ENCODE measurements around the gene NEK5. TPM values are rescaled to one million over a fixed set of nuclear protein-coding genes. Genes with fewer than 3 reads are reported as not detected.
A peak's percentile ranks its signal among the peaks of the same experiment; 100 is the strongest.

NEK5 gene
- total RNA-seq, 1 experiment from 2014 or later: 0.07 TPM

GRCh38 chr13:52127378-52127777 is 1.5 kb downstream of the NEK5 start:
- intact Hi-C loops (cut with micrococcal nuclease): loop anchor here (1.0 to 5.0 kb wide), 3 partner anchors 126 to 231 kb away; no protein-coding TSS in a partner anchor
- no peak overlapping the region for H3K9ac ChIP-seq (ENCODE audit: low read length)
- peak overlapping the region; percentile 89 for H3K4me2 ChIP-seq (ENCODE audit: low read length)
- peak overlapping the region; percentile 87; the same call in 1 of the 2 replicates for H3K4me3 ChIP-seq (ENCODE audit: low read length)
- peaks cover 8% of the 10 kb centered on the region; the same call in 1 of the 2 replicates for H3K4me1 ChIP-seq (ENCODE audit: insufficient read depth, low read length)
- ATAC-seq (peak; percentile 3; the same call in 1 of the 2 replicates), DNase-seq (no peak)
- H2AFZ ChIP-seq (ENCODE audit: low read length): peak overlapping the region; percentile 95
- H3K9me2 ChIP-seq (replicated peaks; ENCODE audit: low read length): no peaks in the 10 kb centered on the region
- no peaks in the 10 kb centered on the region for H3K27me3 ChIP-seq (ENCODE audit: low read length)
- BruUV-seq (replicated peaks): no TSS peak
- ChIA-PET CTCF (interaction anchor here (0.6 to 0.8 kb wide), 3 partner anchors 128 to 345 kb away, joined by 3 read pairs; no protein-coding TSS in a partner anchor), POLR2A (ENCODE audit: unreplicated experiment) (no interaction called here)
- no peaks in the 10 kb centered on the region for H3K9me3 ChIP-seq (ENCODE audit: low read length)
- H3K36me3 ChIP-seq (ENCODE audit: low read depth, low read length): no peaks in the 10 kb centered on the region
- H3F3A ChIP-seq (ENCODE audit: low read length, unreplicated experiment): no peaks in the 10 kb centered on the region
- H4K20me1 ChIP-seq (ENCODE audit: low read length): no peaks in the 10 kb centered on the region
- H3K27ac ChIP-seq (ENCODE audit: low read length): no peak overlapping the region
- H3K79me2 ChIP-seq (ENCODE audit: low read length): no peaks in the 10 kb centered on the region
- no peak for TF ChIP-seq CTCF (conservative IDR thresholded peaks at IDR 0.05; ENCODE audit: low read depth, low read length)
- no peak for TF ChIP-seq EZH2phosphoT487 (IDR thresholded peaks at IDR 0.05; ENCODE audit: borderline replicate concordance, low read length)
- TF ChIP-seq EZH2 (IDR thresholded peaks at IDR 0.05; ENCODE audit: low read length, unreplicated experiment): no peak

- ChIA-PET POLR2A (ENCODE audit: unreplicated experiment) (no interaction called here), CTCF (no interaction called here)
- Histone ChIP-seq H3K9ac (ENCODE audit: low read length) (no peak overlapping the region), H3F3A (ENCODE audit: low read length, unreplicated experiment) (no peaks in the 10 kb centered on the region), H3K9me3 (ENCODE audit: low read length) (no peaks in the 10 kb centered on the region), H4K20me1 (ENCODE audit: low read length) (no peaks in the 10 kb centered on the region), H3K4me1 (ENCODE audit: insufficient read depth, low read length) (peaks cover 5% of the 10 kb centered on the region; the same call in 1 of the 2 replicates), H3K9me2 (replicated peaks; ENCODE audit: low read length) (no peaks in the 10 kb centered on the region), H3K27me3 (ENCODE audit: low read length) (no peaks in the 10 kb centered on the region), H3K4me2 (ENCODE audit: low read length) (no peak overlapping the region), H2AFZ (ENCODE audit: low read length) (no peak overlapping the region), H3K27ac (ENCODE audit: low read length) (no peak overlapping the region), H3K4me3 (ENCODE audit: low read length) (no peak overlapping the region), H3K36me3 (ENCODE audit: low read depth, low read length) (no peaks in the 10 kb centered on the region), H3K79me2 (ENCODE audit: low read length) (no peaks in the 10 kb centered on the region)
- TF ChIP-seq EZH2phosphoT487 (IDR thresholded peaks at IDR 0.05; ENCODE audit: borderline replicate concordance, low read length) (no peak), EZH2 (IDR thresholded peaks at IDR 0.05; ENCODE audit: low read length, unreplicated experiment) (no peak), CTCF (conservative IDR thresholded peaks at IDR 0.05; ENCODE audit: low read depth, low read length) (no peak)
- ATAC-seq (no peak), DNase-seq (no peak)
- intact Hi-C loops (cut with micrococcal nuclease): loop anchor here (5.0 kb wide), 1 partner anchor 213 kb away; no protein-coding TSS in a partner anchor
- BruUV-seq (replicated peaks): no TSS peak
These were observed 3.3 kb downstream of the NEK5 start for GRCh38 chr13:52125547-52125946.

- Histone ChIP-seq H3K9ac (ENCODE audit: low read length) (no peak overlapping the region), H3K9me3 (ENCODE audit: low read length) (no peaks in the 10 kb centered on the region), H4K20me1 (ENCODE audit: low read length) (no peaks in the 10 kb centered on the region), H3K27ac (ENCODE audit: low read length) (no peak overlapping the region), H3K79me2 (ENCODE audit: low read length) (no peaks in the 10 kb centered on the region), H3K36me3 (ENCODE audit: low read depth, low read length) (no peaks in the 10 kb centered on the region), H3K27me3 (ENCODE audit: low read length) (no peaks in the 10 kb centered on the region; the same call in 1 of the 2 replicates), H3K4me1 (ENCODE audit: insufficient read depth, low read length) (no peaks in the 10 kb centered on the region), H2AFZ (ENCODE audit: low read length) (no peak overlapping the region), H3K9me2 (replicated peaks; ENCODE audit: low read length) (no peaks in the 10 kb centered on the region), H3K4me3 (ENCODE audit: low read length) (no peak overlapping the region), H3F3A (ENCODE audit: low read length, unreplicated experiment) (no peaks in the 10 kb centered on the region), H3K4me2 (ENCODE audit: low read length) (no peak overlapping the region)
- BruUV-seq (replicated peaks): no TSS peak
- no peak for ATAC-seq
- ChIA-PET CTCF (no interaction called here), POLR2A (ENCODE audit: unreplicated experiment) (no interaction called here)
- TF ChIP-seq EZH2phosphoT487 (IDR thresholded peaks at IDR 0.05; ENCODE audit: borderline replicate concordance, low read length) (no peak), CTCF (conservative IDR thresholded peaks at IDR 0.05; ENCODE audit: low read depth, low read length) (no peak), EZH2 (IDR thresholded peaks at IDR 0.05; ENCODE audit: low read length, unreplicated experiment) (no peak)
- no peak for DNase-seq
- intact Hi-C loops (cut with micrococcal nuclease): no loop called here
These were observed 10.3 kb downstream of the NEK5 start for GRCh38 chr13:52118595-52118994.
